ENCODE measurements around the gene NKD2. TPM values are rescaled to one million over a fixed set of nuclear protein-coding genes. Genes with fewer than 3 reads are reported as not detected.

Gene NKD2
- polyA plus RNA-seq, 1 of the 3 experiments (the other 2 are of a cell fraction): not detected

- H3K4me3 ChIP-seq (ENCODE audit: low read depth in 2 of 2, low read length in 1 of 2): no peak overlapping the region
- POLR2A ChIA-PET: no interaction called here
- WGBS (ENCODE audit: low lambda C conversion rate): 88% methylated on average over 6 of the region's 13 CpGs
These were observed 69.6 kb downstream of the NKD2 start for GRCh38 chr5:1078206-1078605.

More at GRCh38 chr5:1078206-1078605, 69.6 kb downstream of the NKD2 start:
- no peaks in the 10 kb centered on the region for H3K9me3 ChIP-seq
- no peak overlapping the region for H3K27ac ChIP-seq (ENCODE audit: low read depth in 2 of 2, low read length in 1 of 2)
- H3K9me2 ChIP-seq: no peaks in the 10 kb centered on the region
- H4K20me1 ChIP-seq (ENCODE audit: insufficient read depth): no peaks in the 10 kb centered on the region
- no peaks in the 10 kb centered on the region for H3K27me3 ChIP-seq (ENCODE audit: insufficient read depth)
- H2AFZ ChIP-seq (ENCODE audit: low read depth): no peak overlapping the region
- H3K36me3 ChIP-seq (replicated peaks in 1 of 2; ENCODE audit: control insufficient read depth in 1 of 2, insufficient read depth in 2 of 2, low read length in 1 of 2): no peaks in the 10 kb centered on the region
- DNase-seq: no peak
- no peak overlapping the region for H3K9ac ChIP-seq
- H3K4me2 ChIP-seq: no peak overlapping the region
- H3F3A ChIP-seq (replicated peaks; ENCODE audit: insufficient read depth): no peaks in the 10 kb centered on the region
- CTCF ChIA-PET: interaction anchor here (0.8 kb wide), 1 partner anchor 89 kb away, joined by 3 read pairs; no protein-coding TSS in a partner anchor
- TF ChIP-seq EP300 (IDR thresholded peaks at IDR 0.05; ENCODE audit: borderline replicate concordance in 1 of 2, low read depth in 1 of 2, low read length in 1 of 2) (no peak), JUND (IDR thresholded peaks at IDR 0.05) (no peak), ZBTB33 (IDR thresholded peaks at IDR 0.05; ENCODE audit: borderline replicate concordance, low read depth) (no peak), RXRA (IDR thresholded peaks at IDR 0.05; ENCODE audit: borderline replicate concordance, low read depth) (no peak), NRF1 (IDR thresholded peaks at IDR 0.05; ENCODE audit: low read depth, low read length) (no peak), TEAD4 (IDR thresholded peaks at IDR 0.05; ENCODE audit: borderline replicate concordance, insufficient read depth) (no peak), YY1 (IDR thresholded peaks at IDR 0.05; ENCODE audit: low read depth) (no peak), RAD21 (IDR thresholded peaks at IDR 0.05; ENCODE audit: low read length) (no peak), NFIC (IDR thresholded peaks at IDR 0.05; ENCODE audit: borderline replicate concordance) (no peak), ELF1 (IDR thresholded peaks at IDR 0.05) (no peak), MXI1 (IDR thresholded peaks at IDR 0.05; ENCODE audit: low read depth, low read length) (no peak), FOXM1 (IDR thresholded peaks at IDR 0.05; ENCODE audit: low read depth) (no peak), IRF3 (IDR thresholded peaks at IDR 0.05; ENCODE audit: low read depth, low read length) (no peak), POLR2AphosphoS5 (IDR thresholded peaks at IDR 0.05; ENCODE audit: low read depth, low read length) (no peak), GABPA (IDR thresholded peaks at IDR 0.05; ENCODE audit: low read depth) (no peak)
- TF ChIP-seq, protein P1, sequence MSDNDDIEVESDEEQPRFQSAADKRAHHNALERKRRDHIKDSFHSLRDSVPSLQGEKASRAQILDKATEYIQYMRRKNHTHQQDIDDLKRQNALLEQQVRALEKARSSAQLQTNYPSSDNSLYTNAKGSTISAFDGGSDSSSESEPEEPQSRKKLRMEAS (IDR thresholded peaks at IDR 0.05; ENCODE audit: low read depth): no peak
- TF ChIP-seq, protein P2, sequence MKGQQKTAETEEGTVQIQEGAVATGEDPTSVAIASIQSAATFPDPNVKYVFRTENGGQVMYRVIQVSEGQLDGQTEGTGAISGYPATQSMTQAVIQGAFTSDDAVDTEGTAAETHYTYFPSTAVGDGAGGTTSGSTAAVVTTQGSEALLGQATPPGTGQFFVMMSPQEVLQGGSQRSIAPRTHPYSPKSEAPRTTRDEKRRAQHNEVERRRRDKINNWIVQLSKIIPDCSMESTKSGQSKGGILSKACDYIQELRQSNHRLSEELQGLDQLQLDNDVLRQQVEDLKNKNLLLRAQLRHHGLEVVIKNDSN (IDR thresholded peaks at IDR 0.05; ENCODE audit: borderline replicate concordance, low read depth): no peak
- no peaks in the 10 kb centered on the region for H3K79me2 ChIP-seq (ENCODE audit: insufficient read depth)
- H3K4me1 ChIP-seq (ENCODE audit: control insufficient read depth in 1 of 2, insufficient read depth in 2 of 2, low read depth in 1 of 2, low read length in 1 of 2): no peaks in the 10 kb centered on the region
